ENCODE measurements around the gene TBC1D22A. TPM values are rescaled to one million over a fixed set of nuclear protein-coding genes. Genes with fewer than 3 reads are reported as not detected.

TBC1D22A gene
- polyA plus RNA-seq, 1 donor from 2014 or later: 9.3 TPM

DNA sequence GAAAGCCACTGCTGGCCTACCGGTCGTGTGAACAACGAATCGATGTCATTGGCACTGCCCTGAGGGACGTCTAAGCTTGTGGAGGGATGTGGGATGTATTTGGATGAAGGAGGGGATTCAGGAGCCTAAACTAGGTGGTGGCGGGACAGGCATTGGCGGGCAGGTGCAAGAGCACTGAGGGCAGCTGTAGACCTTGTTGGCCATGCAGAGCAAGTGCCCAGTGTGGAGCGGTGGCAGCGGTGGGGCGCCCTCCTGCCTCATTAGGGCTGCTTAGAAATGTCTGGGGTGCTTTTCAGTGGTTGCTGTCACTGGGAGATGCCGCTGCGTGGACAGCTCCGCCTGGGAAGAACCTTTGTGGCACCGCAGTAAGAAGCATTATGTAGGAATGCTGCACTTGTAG, 220.2 kb downstream of the TBC1D22A start:
- H3K9ac ChIP-seq (ENCODE audit: low read length): no peak overlapping the region
- no peak overlapping the region for H2AFZ ChIP-seq (ENCODE audit: low read depth, low read length)
- H3K9me3 ChIP-seq (ENCODE audit: low read length): no peaks in the 10 kb centered on the region
- no peaks in the 10 kb centered on the region for H3K9me2 ChIP-seq (ENCODE audit: insufficient read depth, low read length)
- no peak overlapping the region for H3K27ac ChIP-seq (ENCODE audit: low read length)
- H3K36me3 ChIP-seq (ENCODE audit: insufficient read depth, low read length): no peaks in the 10 kb centered on the region
- TF ChIP-seq EP300 (conservative IDR thresholded peaks at IDR 0.05; ENCODE audit: poor library complexity, severe bottlenecking): no peak
- TF ChIP-seq POLR2AphosphoS5 (IDR thresholded peaks at IDR 0.05): no peak
- no peak for TF ChIP-seq MXI1 (conservative IDR thresholded peaks at IDR 0.05; ENCODE audit: poor library complexity, severe bottlenecking)
- TF ChIP-seq REST (IDR thresholded peaks at IDR 0.05; ENCODE audit: borderline replicate concordance): no peak
- TF ChIP-seq EZH2 (IDR thresholded peaks at IDR 0.05; ENCODE audit: borderline replicate concordance, insufficient read depth, low read length, poor library complexity, severe bottlenecking): no peak
- no peak for TF ChIP-seq TAF1 (IDR thresholded peaks at IDR 0.05; ENCODE audit: low read depth)
- no peak for TF ChIP-seq CTCF (IDR thresholded peaks at IDR 0.05; ENCODE audit: poor library complexity, severe bottlenecking)
- TF ChIP-seq SMC3 (conservative IDR thresholded peaks at IDR 0.05; ENCODE audit: poor library complexity): no peak
- TF ChIP-seq RAD21 (conservative IDR thresholded peaks at IDR 0.05): no peak
- no peaks in the 10 kb centered on the region for H3F3A ChIP-seq (ENCODE audit: insufficient read depth, low read length, poor library complexity, severe bottlenecking)
- no peak overlapping the region for H3K4me2 ChIP-seq (ENCODE audit: low read length)
- no peaks in the 10 kb centered on the region for H4K20me1 ChIP-seq (ENCODE audit: insufficient read depth)
- no peaks in the 10 kb centered on the region for H3K79me2 ChIP-seq (replicated peaks; ENCODE audit: insufficient read depth, low read length)
- H3K27me3 ChIP-seq (ENCODE audit: insufficient read depth, low read depth, low read length): no peaks in the 10 kb centered on the region
- H3K4me3 ChIP-seq (ENCODE audit: low read length): no peak overlapping the region

- Histone ChIP-seq H3K4me2 (ENCODE audit: low read length) (no peak overlapping the region), H3K9me3 (ENCODE audit: low read length) (no peaks in the 10 kb centered on the region), H4K20me1 (ENCODE audit: insufficient read depth) (no peaks in the 10 kb centered on the region), H3K9me2 (ENCODE audit: insufficient read depth, low read length) (no peaks in the 10 kb centered on the region), H3K27me3 (ENCODE audit: insufficient read depth, low read depth, low read length) (no peaks in the 10 kb centered on the region), H3K9ac (ENCODE audit: low read length) (no peak overlapping the region), H2AFZ (ENCODE audit: low read depth, low read length) (no peak overlapping the region), H3K27ac (ENCODE audit: low read length) (no peak overlapping the region), H3K79me2 (replicated peaks; ENCODE audit: insufficient read depth, low read length) (no peaks in the 10 kb centered on the region), H3K36me3 (ENCODE audit: insufficient read depth, low read length) (no peaks in the 10 kb centered on the region), H3F3A (ENCODE audit: insufficient read depth, low read length, poor library complexity, severe bottlenecking) (no peaks in the 10 kb centered on the region), H3K4me3 (ENCODE audit: low read length) (no peak overlapping the region)
- TF ChIP-seq MXI1 (conservative IDR thresholded peaks at IDR 0.05; ENCODE audit: poor library complexity, severe bottlenecking): no peak
- TF ChIP-seq SMC3 (conservative IDR thresholded peaks at IDR 0.05; ENCODE audit: poor library complexity): no peak
- TF ChIP-seq EP300 (conservative IDR thresholded peaks at IDR 0.05; ENCODE audit: poor library complexity, severe bottlenecking): no peak
- no peak for TF ChIP-seq TAF1 (IDR thresholded peaks at IDR 0.05; ENCODE audit: low read depth)
- TF ChIP-seq REST (IDR thresholded peaks at IDR 0.05; ENCODE audit: borderline replicate concordance): no peak
- no peak for TF ChIP-seq EZH2 (IDR thresholded peaks at IDR 0.05; ENCODE audit: borderline replicate concordance, insufficient read depth, low read length, poor library complexity, severe bottlenecking)
- TF ChIP-seq RAD21 (conservative IDR thresholded peaks at IDR 0.05): no peak
- no peak for TF ChIP-seq CTCF (IDR thresholded peaks at IDR 0.05; ENCODE audit: poor library complexity, severe bottlenecking)
These were observed 220.6 kb downstream of the TBC1D22A start for GRCh38 chr22:46983046-46983445.
